Liver (tissue), 3 donors: ENCODE results near the gene SERPINB1.

Source experiments
- ATF3 ChIP-seq: IDR thresholded peaks from 2 replicates; pipeline ENCODE4 v1.6.1; 2016; ENCODE audit warnings: antibody characterized with exemption
- CTCF ChIP-seq: fragments of 150-350 bp; IDR thresholded peaks from 2 replicates; pipeline ENCODE4 v1.5.1; 2017; ENCODE audit warnings: improper control_type of control experiment, low read depth, low read length; ENCODE audit not compliant: missing input control
- GABPA ChIP-seq, 2 donors: IDR thresholded peaks in 1 of 2; conservative IDR thresholded peaks in 1 of 2; 2 replicates each; pipeline ENCODE4 v1.6.1; 2016; ENCODE audit warnings: antibody characterized with exemption in 2 of 2, mild to moderate bottlenecking in 1 of 2, moderate library complexity in 1 of 2
- JUND ChIP-seq, 2 donors: IDR thresholded peaks; 2 replicates each; pipeline ENCODE4 v1.6.1; 2016; ENCODE audit warnings: antibody characterized with exemption in 2 of 2
- MAX ChIP-seq: IDR thresholded peaks from 2 replicates; pipeline ENCODE4 v1.6.1; 2016; ENCODE audit warnings: antibody characterized with exemption
- RAD21 ChIP-seq, 2 donors: IDR thresholded peaks; 2 replicates each; pipeline ENCODE4 v1.6.1; 2016; ENCODE audit warnings: antibody characterized with exemption in 2 of 2, mild to moderate bottlenecking in 2 of 2
- REST ChIP-seq: IDR thresholded peaks from 2 replicates; pipeline ENCODE4 v1.6.1; 2016; ENCODE audit warnings: antibody characterized with exemption, mild to moderate bottlenecking
- SP1 ChIP-seq: IDR thresholded peaks from 2 replicates; pipeline ENCODE4 v1.6.1; 2018; ENCODE audit warnings: antibody characterized with exemption, mild to moderate bottlenecking
- TAF1 ChIP-seq: conservative IDR thresholded peaks from 2 replicates; pipeline ENCODE4 v1.6.1; 2016; ENCODE audit warnings: antibody characterized with exemption, mild to moderate bottlenecking
- donor health status: healthy.
- donor health status: healthy.

DNA sequence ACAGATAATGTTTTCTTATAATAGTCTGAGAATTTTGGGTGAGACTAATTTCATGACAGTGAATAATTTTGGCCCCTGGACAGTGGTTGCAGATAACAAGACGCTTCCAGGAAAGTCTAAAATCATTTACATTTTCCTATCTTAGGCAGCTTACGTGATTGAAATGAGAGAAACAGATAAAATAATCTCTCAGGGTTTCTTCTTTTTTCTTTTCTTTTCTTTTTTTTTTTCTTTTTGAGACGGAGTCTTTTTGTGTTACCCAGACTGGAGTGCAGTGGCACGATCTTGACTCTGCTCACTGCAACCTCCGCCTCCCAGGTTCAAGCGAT, 4.2 kb upstream of the SERPINB1 start:
- TF ChIP-seq GABPA (IDR thresholded peaks at IDR 0.05 in 1 of 2, conservative IDR thresholded peaks at IDR 0.05 in 1 of 2) (no peak), CTCF (no peak), REST (no peak), RAD21 (IDR thresholded peaks at IDR 0.05) (no peak), MAX (no peak), TAF1 (no peak), JUND (IDR thresholded peaks at IDR 0.05) (no peak), ATF3 (no peak), SP1 (no peak)
